ENCODE results near the gene RAB1B.
"Not testable (repeated sequence)": the region's sequence is repeated elsewhere in the genome, so short reads cannot be mapped to it uniquely, and the experiment has no call there.

Gene RAB1B

GRCh38 chr11:66310803-66311440 is 42.5 kb downstream of the RAB1B start:
- DNase-seq, result not testable (repeated sequence)

GRCh38 chr11:66311470-66311964 is 43.1 kb downstream of the RAB1B start:
- peak in 1 of 2 experiments; percentile 84 for DNase-seq

GRCh38 chr11:66311965-66312548 is 43.6 kb downstream of the RAB1B start:
- peak; percentile 90 to 91 for DNase-seq

GRCh38 chr11:66312549-66313320 is 44.3 kb downstream of the RAB1B start:
- DNase-seq, result peak; percentile 94 to 95

- no peak for DNase-seq
Measured at GRCh38 chr11:66313321-66314185, 45.1 kb downstream of the RAB1B start.

- no peak for DNase-seq
Measured at GRCh38 chr11:66314186-66314501, 45.7 kb downstream of the RAB1B start.

GRCh38 chr11:66314561-66315497 is 46.4 kb downstream of the RAB1B start:
- no peak for DNase-seq

- no peak for DNase-seq
Measured at GRCh38 chr11:66315498-66315885, 47.1 kb downstream of the RAB1B start.

- no peak for DNase-seq
Measured at GRCh38 chr11:66315921-66316811, 47.7 kb downstream of the RAB1B start.

GRCh38 chr11:66316849-66317251 is 48.4 kb downstream of the RAB1B start, which contains the start of gene CD248:
Gene CD248 (minus strand): TSS chr11:66317044. CDS start chr11:66317027, 17 bp downstream.
- DNase-seq, result no peak

- DNase-seq, result no peak
Measured at GRCh38 chr11:66317322-66317722, 48.9 kb downstream of the RAB1B start.

GRCh38 chr11:66317723-66318599 is 49.5 kb downstream of the RAB1B start:
- peak; percentile 75 to 79 for DNase-seq

- DNase-seq, result no peak
Measured at GRCh38 chr11:66318600-66318970, 50.1 kb downstream of the RAB1B start.

- DNase-seq, result not testable (repeated sequence)
Measured at GRCh38 chr11:66320289-66320688, 51.9 kb downstream of the RAB1B start.

- not testable (repeated sequence) for DNase-seq
Measured at GRCh38 chr11:66320748-66321147, 52.3 kb downstream of the RAB1B start.

GRCh38 chr11:66321606-66322005 is 53.2 kb downstream of the RAB1B start:
- DNase-seq, result no peak

- no peak for DNase-seq
Measured at GRCh38 chr11:66322732-66323427, 54.4 kb downstream of the RAB1B start.

- DNase-seq, result no peak
Measured at GRCh38 chr11:66323684-66324083, 55.2 kb downstream of the RAB1B start.

- no peak for DNase-seq
Measured at GRCh38 chr11:66324664-66325063, 56.2 kb downstream of the RAB1B start.

Measured in Kasumi-1 (cell line).